CD4-positive, CD25-positive, alpha-beta regulatory T cell (primary cell): ENCODE measurements around the gene SARS2. TPM values are rescaled to one million over a fixed set of nuclear protein-coding genes. Genes with fewer than 3 reads are reported as not detected.

Experiments
- ATAC-seq, 2 donors: fragments of 150-1000 bp; cut with Tn5 transposase; one replicate each; pipeline ENCODE4 v1.10.0; 2021; ENCODE audit warnings: low read depth in 2 of 2, moderate number of reproducible peaks in 2 of 2, moderate library complexity in 1 of 2
- DNase-seq, 3 donors: peaks; one replicate each; pipeline versions ENCODE4 v3.0.0 to v3.0.0-alpha.2; 2012 to 2022; ENCODE audit warnings: mixed read lengths in 1 of 3
- H3K27ac ChIP-seq: one replicate; pipeline ENCODE4 v1.7.0; 2013; ENCODE audit warnings: mild to moderate bottlenecking, low read length; ENCODE audit not compliant: insufficient read depth, poor library complexity, severe bottlenecking
- H3K27me3 ChIP-seq: one replicate; pipeline ENCODE4 v1.7.0; 2013; ENCODE audit warnings: low read length; ENCODE audit not compliant: control insufficient read depth, insufficient read depth
- H3K36me3 ChIP-seq: one replicate; pipeline ENCODE4 v1.7.0; 2013; ENCODE audit warnings: mild to moderate bottlenecking, low read length, moderate library complexity; ENCODE audit not compliant: control insufficient read depth, insufficient read depth
- H3K4me1 ChIP-seq: 2 replicates; pipeline ENCODE4 v1.7.0; 2013; ENCODE audit warnings: mild to moderate bottlenecking, low read length; ENCODE audit not compliant: insufficient read depth, control insufficient read depth, poor library complexity, severe bottlenecking
- H3K4me3 ChIP-seq: one replicate; pipeline ENCODE4 v1.7.0; 2013; ENCODE audit warnings: low read depth, mild to moderate bottlenecking, low read length, moderate library complexity
- H3K9me3 ChIP-seq, 2 experiments: 1 replicate in 1 of 2; 2 replicates in 1 of 2; pipeline ENCODE4 v1.7.0; 2013; ENCODE audit warnings: low read length in 2 of 2, mild to moderate bottlenecking in 1 of 2, moderate library complexity in 1 of 2; ENCODE audit not compliant: control insufficient read depth in 2 of 2
- H3K27ac Mint-ChIP-seq, 3 donors: one replicate each; pipeline ENCODE4 v1.8.0; 2020 to 2022; ENCODE audit warnings: mild to moderate bottlenecking in 3 of 3, mixed read lengths in 3 of 3, moderate library complexity in 2 of 3
- H3K27me3 Mint-ChIP-seq: one replicate; pipeline ENCODE4 v1.8.0; 2022; ENCODE audit warnings: mild to moderate bottlenecking, mixed read lengths
- H3K36me3 Mint-ChIP-seq: one replicate; pipeline ENCODE4 v1.8.0; 2020; ENCODE audit warnings: mixed read lengths
- H3K4me1 Mint-ChIP-seq, 4 donors: one replicate each; pipeline ENCODE4 v1.8.0; 2020 to 2022; ENCODE audit warnings: mixed read lengths in 4 of 4, mild to moderate bottlenecking in 1 of 4
- H3K4me3 Mint-ChIP-seq, 4 donors: one replicate each; pipeline ENCODE4 v1.8.0; 2020 to 2022; ENCODE audit warnings: mild to moderate bottlenecking in 4 of 4, mixed read lengths in 4 of 4, moderate library complexity in 3 of 4
- H3K9me3 Mint-ChIP-seq, 7 donors: one replicate each; pipeline ENCODE4 v1.8.0; 2020 to 2022; ENCODE audit warnings: mixed read lengths in 7 of 7, mild to moderate bottlenecking in 3 of 7, moderate library complexity in 2 of 7
- polyA plus RNA-seq, 4 donors: library from polyadenylated mRNA; unstranded; fragments of 300-500 nt; fragmentation: Illumina TruSeq; gene quantifications; one replicate each; pipeline ENCODE4 v1.2.3, GENCODE V29; 2021
- total RNA-seq: library from RNA; stranded (reverse); gene quantifications from one replicate; pipeline ENCODE4 v1.2.3, GENCODE V29; 2022

SARS2 gene
- total and polyA plus RNA-seq, 5 donors from 2014 or later = 13.1 to 16.1 (median 15.4) TPM

DNA sequence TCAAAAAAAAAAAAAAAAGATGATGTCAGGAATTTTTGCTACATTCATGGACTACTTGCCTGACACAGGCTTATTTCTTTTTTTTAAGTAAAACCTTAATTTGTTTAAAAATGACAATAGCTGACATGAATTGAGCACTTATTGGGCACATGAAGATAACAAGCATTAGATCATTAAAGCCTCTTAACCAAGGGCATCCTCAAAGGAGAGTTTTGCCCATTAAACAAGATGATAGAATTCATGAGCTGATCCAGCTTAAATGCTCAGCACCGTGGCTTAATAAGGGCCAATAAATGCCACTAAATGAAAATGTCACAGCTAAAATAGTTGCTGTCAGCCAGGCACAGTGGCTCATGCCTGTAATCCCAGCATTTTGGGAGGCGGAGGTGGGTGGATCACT is 25.7 kb upstream of the SARS2 start:
- H3K9me3 Mint-ChIP-seq = peaks cover 0 to 2% (median 0%) of the 10 kb centered on the region in 7 donors
- peaks cover 3% of the 10 kb centered on the region for H3K36me3 Mint-ChIP-seq
- H3K27me3 Mint-ChIP-seq = peaks cover 28% of the 10 kb centered on the region
- no peak for ATAC-seq
- Histone ChIP-seq H3K36me3 (no peaks in the 10 kb centered on the region), H3K4me1 (no peaks in the 10 kb centered on the region), H3K4me3 (no peak overlapping the region), H3K27ac (no peak overlapping the region), H3K9me3 (no peaks in the 10 kb centered on the region), H3K27me3 (peaks cover 3% of the 10 kb centered on the region)
- no peak for DNase-seq
- peaks cover 0 to 8% (median 5%) of the 10 kb centered on the region in 4 donors for H3K4me1 Mint-ChIP-seq
- no peak overlapping the region for H3K4me3 Mint-ChIP-seq
- H3K27ac Mint-ChIP-seq = no peak overlapping the region

DNA sequence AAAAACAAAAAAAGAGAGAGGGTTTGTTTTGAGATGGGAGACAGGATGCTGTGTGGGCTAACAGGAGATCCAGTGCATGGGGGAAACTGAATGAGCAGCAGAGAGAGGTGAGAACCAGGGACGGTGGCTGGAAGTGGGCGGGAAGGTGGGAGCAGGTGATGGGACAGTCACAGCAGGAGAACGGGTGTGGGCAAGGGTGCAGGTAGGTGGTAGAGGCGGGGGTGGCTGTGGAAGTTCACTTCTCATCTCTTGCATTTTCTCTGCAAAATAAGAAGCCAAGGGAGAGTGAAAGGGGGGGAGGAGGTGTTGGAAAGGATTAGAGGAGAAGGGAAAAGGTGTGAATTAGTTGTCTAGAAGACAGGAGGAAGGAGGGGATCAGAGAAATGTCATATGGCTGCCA is 23.1 kb upstream of the SARS2 start:
- peaks cover 0 to 2% (median 0%) of the 10 kb centered on the region in 7 donors for H3K9me3 Mint-ChIP-seq
- Histone ChIP-seq H3K27me3 (peaks cover 3% of the 10 kb centered on the region), H3K36me3 (no peaks in the 10 kb centered on the region), H3K9me3 (no peaks in the 10 kb centered on the region), H3K4me1 (peaks cover 11% of the 10 kb centered on the region), H3K27ac (no peak overlapping the region), H3K4me3 (no peak overlapping the region)
- H3K4me1 Mint-ChIP-seq = peaks cover 0 to 16% (median 9%) of the 10 kb centered on the region in 4 donors
- H3K4me3 Mint-ChIP-seq = no peak overlapping the region
- peaks cover 26% of the 10 kb centered on the region for H3K27me3 Mint-ChIP-seq
- H3K27ac Mint-ChIP-seq = peak overlapping the region in 1 of 3 donors; percentile 86
- no peak for ATAC-seq
- no peak for DNase-seq
- H3K36me3 Mint-ChIP-seq = peaks cover 3% of the 10 kb centered on the region

DNA sequence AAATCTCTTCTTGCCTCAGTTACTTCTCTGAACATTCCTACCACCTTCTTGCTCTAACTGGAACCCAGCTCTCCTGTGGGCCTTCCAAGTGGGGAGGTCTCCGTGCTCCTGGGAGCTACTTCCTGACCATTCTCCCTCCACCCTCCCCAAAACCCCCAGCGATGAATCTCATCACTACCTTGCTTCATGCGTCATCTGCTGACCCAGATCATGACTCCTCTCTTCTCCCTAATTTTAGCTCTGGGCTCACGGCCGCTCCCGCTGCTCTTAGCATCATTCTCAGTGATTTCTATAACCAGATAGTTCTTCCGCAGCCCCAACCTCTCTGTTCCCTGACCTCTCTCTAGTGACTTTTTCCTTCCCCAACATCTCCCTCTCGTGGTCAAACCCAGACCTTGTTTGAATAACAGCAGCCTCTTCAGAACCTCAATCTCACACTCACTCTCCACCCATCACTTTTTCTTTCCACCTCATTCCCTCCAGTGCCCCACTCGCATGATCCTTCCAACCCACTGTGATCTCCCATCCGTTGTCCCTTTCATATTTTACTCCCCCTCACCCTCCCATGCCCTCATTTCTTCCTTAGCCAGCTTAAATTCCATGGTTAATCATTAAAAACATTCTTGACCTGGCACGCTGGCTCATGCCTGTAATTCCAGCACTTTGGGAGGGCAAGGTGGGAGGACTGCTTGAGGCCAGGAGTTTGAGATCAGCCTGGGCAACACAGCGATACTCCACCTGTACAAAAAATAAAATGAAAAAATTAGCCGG is 22.0 kb upstream of the SARS2 start:
- Histone ChIP-seq H3K9me3 (no peaks in the 10 kb centered on the region), H3K36me3 (no peaks in the 10 kb centered on the region), H3K4me1 (peaks cover 11% of the 10 kb centered on the region), H3K4me3 (no peak overlapping the region), H3K27me3 (peaks cover 3% of the 10 kb centered on the region), H3K27ac (no peak overlapping the region)
- H3K4me3 Mint-ChIP-seq = peak overlapping the region in 2 of 4 donors; percentile 8 to 54
- DNase-seq = peak in 2 of 3 donors; percentile 39 to 68
- H3K36me3 Mint-ChIP-seq = peaks cover 3% of the 10 kb centered on the region
- peaks cover 0 to 16% (median 9%) of the 10 kb centered on the region in 4 donors for H3K4me1 Mint-ChIP-seq
- ATAC-seq = no peak
- H3K27ac Mint-ChIP-seq = peak overlapping the region in 1 of 3 donors; percentile 24
- peaks cover 26% of the 10 kb centered on the region for H3K27me3 Mint-ChIP-seq
- H3K9me3 Mint-ChIP-seq = peaks cover 0 to 2% (median 0%) of the 10 kb centered on the region in 7 donors

DNA sequence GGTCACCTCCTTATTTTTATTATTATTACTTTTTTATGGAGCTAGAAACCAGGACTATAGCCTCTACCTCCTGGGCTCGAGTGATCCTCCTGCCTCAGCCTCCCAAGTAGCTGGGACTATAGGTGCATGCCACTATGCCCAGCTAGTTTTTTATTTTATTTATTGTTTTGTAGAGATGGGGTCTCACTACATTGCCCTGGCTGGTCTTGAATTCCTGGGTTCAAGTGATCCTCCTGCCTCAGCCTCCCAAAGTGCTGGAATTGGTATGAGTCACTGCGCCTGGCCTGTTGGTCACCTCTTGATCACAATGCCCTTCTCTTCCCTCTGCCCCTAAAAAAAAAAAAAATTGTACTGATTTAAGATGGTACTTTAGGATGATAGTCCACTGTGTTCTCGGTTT is 20.6 kb upstream of the SARS2 start:
- no peak for ATAC-seq
- no peak overlapping the region for H3K27ac ChIP-seq
- Mint-ChIP-seq H3K9me3 (peaks cover 0 to 2% (median 0%) of the 10 kb centered on the region in 7 donors), H3K4me1 (peaks cover 0 to 16% (median 9%) of the 10 kb centered on the region in 4 donors), H3K27me3 (peaks cover 26% of the 10 kb centered on the region), H3K27ac (no peak overlapping the region), H3K36me3 (peaks cover 3% of the 10 kb centered on the region), H3K4me3 (no peak overlapping the region)
- H3K27me3 ChIP-seq = peaks cover 3% of the 10 kb centered on the region
- no peaks in the 10 kb centered on the region for H3K9me3 ChIP-seq
- no peak overlapping the region for H3K4me3 ChIP-seq
- H3K36me3 ChIP-seq = no peaks in the 10 kb centered on the region
- DNase-seq = no peak
- H3K4me1 ChIP-seq = peaks cover 11% of the 10 kb centered on the region

DNA sequence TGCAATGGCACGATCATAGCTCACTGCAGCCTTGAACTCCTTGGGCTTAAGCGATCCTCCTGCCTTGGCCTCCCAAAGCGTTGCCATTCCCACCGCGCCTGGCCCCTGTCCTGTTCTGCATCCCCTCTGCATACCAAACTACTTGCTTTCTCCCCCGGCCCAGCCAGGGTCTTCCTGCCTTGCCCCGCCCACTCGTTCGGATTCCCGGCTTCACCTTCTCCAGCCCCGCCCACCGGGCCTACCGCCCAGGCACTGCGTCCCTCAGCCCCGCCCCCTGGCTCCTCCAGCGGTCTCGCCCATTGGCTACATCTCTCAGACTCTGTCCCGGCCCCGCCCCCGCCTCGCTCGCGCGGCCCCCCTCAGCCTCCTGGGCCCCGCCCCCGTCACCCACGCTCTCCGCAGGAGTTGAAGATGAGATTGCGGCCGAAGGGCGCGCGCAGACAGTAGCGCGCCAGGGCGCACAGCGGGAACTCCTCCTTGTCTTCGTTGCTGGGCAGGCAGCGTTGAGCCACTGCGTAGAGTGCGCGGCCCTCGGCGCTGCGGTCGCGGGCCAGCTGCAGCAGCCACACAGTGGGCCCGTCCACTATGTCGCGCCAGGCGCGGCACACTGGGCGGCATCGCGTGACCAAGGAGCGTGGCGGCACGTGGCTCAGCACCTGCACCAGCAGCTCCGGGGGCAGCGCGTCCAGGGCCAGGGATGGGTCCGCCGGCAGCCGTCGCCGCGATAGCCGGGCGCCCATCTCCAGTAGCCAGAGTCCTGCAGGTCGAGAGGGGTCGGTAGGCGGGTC is 19.2 kb upstream of the SARS2 start:
- Mint-ChIP-seq H3K27ac (peak overlapping the region in 1 of 3 donors; percentile 38), H3K9me3 (peaks cover 0 to 2% (median 0%) of the 10 kb centered on the region in 7 donors), H3K4me3 (peak overlapping the region in 3 of 4 donors; percentile 63 to 86 (median 77)), H3K27me3 (peaks cover 19% of the 10 kb centered on the region), H3K4me1 (peaks cover 0 to 16% (median 9%) of the 10 kb centered on the region in 4 donors), H3K36me3 (peaks cover 3% of the 10 kb centered on the region)
- peaks cover 11% of the 10 kb centered on the region for H3K4me1 ChIP-seq
- H3K27ac ChIP-seq = no peak overlapping the region
- DNase-seq (peak; percentile 65 to 85 (median 67)), ATAC-seq (peak; percentile 83 to 87)
- H3K4me3 ChIP-seq = no peak overlapping the region
- no peaks in the 10 kb centered on the region for H3K36me3 ChIP-seq
- H3K9me3 ChIP-seq = no peaks in the 10 kb centered on the region
- H3K27me3 ChIP-seq = peaks cover 3% of the 10 kb centered on the region

DNA sequence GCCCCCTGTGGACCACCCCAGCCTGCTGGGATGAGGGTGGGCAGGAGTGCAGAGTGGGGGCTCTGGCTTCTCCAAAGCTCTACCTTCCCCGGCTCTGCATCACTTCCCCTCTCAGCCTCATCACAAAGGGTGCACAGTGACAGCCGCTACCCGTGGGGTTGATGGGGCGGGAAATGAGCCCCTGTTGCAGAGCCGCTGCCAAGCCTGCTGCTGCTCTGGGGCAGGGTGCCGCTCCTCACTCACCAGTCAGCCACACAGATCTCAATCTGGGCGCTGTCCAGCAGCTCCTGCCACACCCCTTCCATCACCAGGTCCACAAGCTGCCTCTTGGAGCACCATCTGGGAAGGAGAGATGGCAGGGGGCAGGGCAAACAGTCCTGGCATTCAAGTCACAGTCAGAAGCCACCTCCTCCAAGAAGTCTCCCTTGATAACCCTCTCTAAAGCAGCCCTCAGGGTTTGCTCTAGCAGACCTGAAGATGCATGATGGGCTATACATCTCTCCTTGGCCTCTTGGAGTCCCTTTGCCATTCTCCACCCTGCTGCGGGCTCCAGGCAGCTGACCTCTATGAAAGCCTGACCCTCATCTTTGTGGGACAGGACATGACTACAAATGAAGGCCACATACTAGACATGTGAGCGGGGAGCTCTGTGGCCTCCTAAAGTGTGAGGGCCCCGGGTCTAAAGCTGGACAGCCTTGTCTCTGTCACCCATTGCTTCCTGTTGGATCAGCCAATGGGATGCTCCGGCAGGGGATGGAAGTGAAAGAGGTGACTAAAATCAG is 15.9 kb upstream of the SARS2 start:
- H3K36me3 ChIP-seq = no peaks in the 10 kb centered on the region
- Mint-ChIP-seq H3K9me3 (no peaks in the 10 kb centered on the region), H3K36me3 (no peaks in the 10 kb centered on the region), H3K27me3 (peaks cover 11% of the 10 kb centered on the region), H3K4me1 (peaks cover 0 to 15% (median 3%) of the 10 kb centered on the region in 4 donors), H3K4me3 (peak overlapping the region in 1 of 4 donors; percentile 10), H3K27ac (no peak overlapping the region)
- H3K27ac ChIP-seq = no peak overlapping the region
- H3K9me3 ChIP-seq = no peaks in the 10 kb centered on the region
- no peak overlapping the region for H3K4me3 ChIP-seq
- DNase-seq (no peak), ATAC-seq (no peak)
- H3K4me1 ChIP-seq = peaks cover 16% of the 10 kb centered on the region
- H3K27me3 ChIP-seq = no peaks in the 10 kb centered on the region

DNA sequence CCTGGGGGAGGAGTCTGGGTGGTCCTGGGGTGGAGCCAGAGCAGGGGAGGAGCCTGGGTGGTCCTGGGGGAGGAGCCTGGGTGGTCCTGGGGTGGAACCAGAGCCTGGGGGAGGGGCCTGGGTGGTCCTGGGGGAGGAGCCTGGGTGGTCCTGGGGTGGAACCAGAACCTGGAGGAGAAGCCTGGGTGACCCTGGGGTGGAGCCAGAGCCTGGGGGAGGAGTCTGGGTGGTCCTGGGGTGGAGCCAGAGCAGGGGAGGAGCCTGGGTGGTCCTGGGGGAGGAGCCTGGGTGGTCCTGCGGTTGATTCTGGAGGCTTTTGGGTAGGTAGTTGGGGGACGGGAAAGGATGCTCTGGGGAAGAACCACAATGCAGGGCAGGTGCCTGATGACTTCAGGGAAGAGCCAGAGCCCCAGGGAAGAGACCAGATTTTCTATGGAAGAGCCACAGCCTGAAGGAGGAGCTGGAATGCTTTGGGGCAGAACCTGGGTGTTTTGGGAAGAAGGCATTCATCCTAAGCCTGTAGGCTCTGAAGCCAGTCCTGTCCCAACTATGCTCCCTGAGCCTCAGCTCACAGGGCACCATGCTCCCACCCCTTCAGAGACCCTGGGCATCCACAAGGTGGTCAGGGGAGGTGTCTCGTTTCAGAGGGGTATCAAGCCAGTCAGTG is 15.1 kb upstream of the SARS2 start:
- H3K9me3 Mint-ChIP-seq = peaks cover 0 to 1% (median 0%) of the 10 kb centered on the region in 7 donors

More for the DNA sequence above, 15.1 kb upstream of the SARS2 start:
- H3K9me3 ChIP-seq = no peaks in the 10 kb centered on the region
- no peak overlapping the region for H3K27ac ChIP-seq
- no peak overlapping the region for H3K27ac Mint-ChIP-seq
- ATAC-seq = no peak
- DNase-seq = no peak
- H3K4me1 ChIP-seq = peaks cover 16% of the 10 kb centered on the region
- H3K36me3 ChIP-seq = no peaks in the 10 kb centered on the region
- peaks cover 3% of the 10 kb centered on the region for H3K36me3 Mint-ChIP-seq
- peaks cover 0 to 19% (median 5%) of the 10 kb centered on the region in 4 donors for H3K4me1 Mint-ChIP-seq
- H3K27me3 Mint-ChIP-seq = peaks cover 11% of the 10 kb centered on the region
- no peak overlapping the region for H3K4me3 ChIP-seq
- H3K4me3 Mint-ChIP-seq = no peak overlapping the region
- no peaks in the 10 kb centered on the region for H3K27me3 ChIP-seq
